IMR-90 (cell line): ENCODE results near the gene FARP1. TPM values are rescaled to one million over a fixed set of nuclear protein-coding genes. Genes with fewer than 3 reads are reported as not detected.

ENCODE experiments used
- ATAC-seq: fragments of 200-7000 bp; cut with Tn5 transposase; 2 replicates; pipeline ENCODE4 v1.9.1; 2020; ENCODE audit warnings: low read depth, mild to moderate bottlenecking, moderate library complexity
- BruUV-seq: library from RNA; stranded (reverse); fragments of 400-500 nt; replicated peaks from 2 replicates; lab custom pipeline; 2021; lab: Mats Ljungman, UMichigan
- CTCF ChIA-PET: fragments of 300-600 bp; formaldehyde crosslinking; extraction: SDS; loops from one replicate; lab custom pipeline; 2021; ENCODE audit warnings: antibody characterized with exemption; lab: Yijun Ruan, JAX
- POLR2A ChIA-PET: fragments of 300-600 bp; sonication (Branson Sonifier 250); formaldehyde crosslinking; loops from one replicate; lab custom pipeline; 2022; ENCODE audit warnings: antibody characterized with exemption; ENCODE audit not compliant: unreplicated experiment; lab: Charles Lee
- DNase-seq: peaks from one replicate; pipeline ENCODE4 v3.0.0; 2013
- H2AFZ ChIP-seq: replicated peaks from 2 replicates; pipeline ENCODE3; 2013; ENCODE audit warnings: low read length, mild to moderate bottlenecking; ENCODE audit not compliant: poor library complexity
- H2AK5ac ChIP-seq: 2 replicates; pipeline ENCODE4 v1.6.1; 2013; ENCODE audit warnings: low read depth, low read length, inconsistent platforms
- H2AK9ac ChIP-seq: replicated peaks from 2 replicates; pipeline ENCODE3; 2013; ENCODE audit warnings: mild to moderate bottlenecking, low read depth, low read length, moderate library complexity; ENCODE audit not compliant: poor library complexity
- H2BK120ac ChIP-seq: 2 replicates; pipeline ENCODE4 v1.6.1; 2013; ENCODE audit warnings: low read depth, low read length, inconsistent platforms
- H2BK15ac ChIP-seq: 3 replicates; pipeline ENCODE4 v1.6.1; 2013; ENCODE audit warnings: low read depth, low read length, inconsistent platforms
- H2BK20ac ChIP-seq: 2 replicates; pipeline ENCODE4 v1.6.1; 2013; ENCODE audit warnings: low read depth, mild to moderate bottlenecking, inconsistent platforms, low read length, moderate library complexity
- H2BK5ac ChIP-seq: 2 replicates; pipeline ENCODE4 v1.6.1; 2013; ENCODE audit warnings: mild to moderate bottlenecking, low read depth, low read length, inconsistent platforms; ENCODE audit not compliant: poor library complexity, severe bottlenecking
- H3K14ac ChIP-seq: replicated peaks from 2 replicates; pipeline ENCODE4 v1.6.1; 2013; ENCODE audit warnings: low read depth, low read length, inconsistent platforms
- H3K18ac ChIP-seq: 2 replicates; pipeline ENCODE4 v1.6.1; 2013; ENCODE audit warnings: low read depth, low read length, control low read depth
- H3K23ac ChIP-seq: 2 replicates; pipeline ENCODE4 v1.6.1; 2013; ENCODE audit warnings: low read depth, low read length, inconsistent platforms
- H3K27ac ChIP-seq: 2 replicates; pipeline ENCODE4 v1.5.1; 2013; ENCODE audit warnings: mild to moderate bottlenecking, control low read depth, low read length; ENCODE audit not compliant: insufficient read depth
- H3K27me3 ChIP-seq: 2 replicates; pipeline ENCODE4 v1.6.1; 2013; ENCODE audit warnings: low read length; ENCODE audit not compliant: control insufficient read depth, insufficient read depth
- H3K36me3 ChIP-seq: 2 replicates; pipeline ENCODE4 v1.6.1; 2013; ENCODE audit warnings: low read length, mixed read lengths; ENCODE audit not compliant: control insufficient read depth, insufficient read depth
- H3K4ac ChIP-seq: 2 replicates; pipeline ENCODE4 v1.6.1; 2013; ENCODE audit warnings: low read depth, low read length, inconsistent platforms
- H3K4me1 ChIP-seq: 2 replicates; pipeline ENCODE4 v1.6.1; 2013; ENCODE audit warnings: low read length, mixed read lengths; ENCODE audit not compliant: control insufficient read depth, insufficient read depth
- H3K4me2 ChIP-seq: 2 replicates; pipeline ENCODE4 v1.6.1; 2013; ENCODE audit warnings: low read depth, mild to moderate bottlenecking, control low read depth, low read length, moderate library complexity
- H3K4me3 ChIP-seq: 2 replicates; pipeline ENCODE4 v1.5.1; 2013; ENCODE audit warnings: low read depth, mild to moderate bottlenecking, control low read depth, low read length, moderate library complexity; ENCODE audit not compliant: insufficient read depth
- H3K56ac ChIP-seq: 2 replicates; pipeline ENCODE4 v1.6.1; 2013; ENCODE audit warnings: low read length, inconsistent platforms; ENCODE audit not compliant: insufficient read depth; ENCODE audit errors: extremely low read depth
- H3K79me1 ChIP-seq, 2 experiments: 2 replicates each; pipeline ENCODE4 v1.6.1; 2013; ENCODE audit warnings: low read length in 2 of 2, inconsistent platforms in 1 of 2, low read depth in 1 of 2
- H3K9ac ChIP-seq: 2 replicates; pipeline ENCODE4 v1.6.1; 2013; ENCODE audit warnings: low read depth, low read length, control low read depth
- H3K9me1 ChIP-seq: 2 replicates; pipeline ENCODE4 v1.6.1; 2013; ENCODE audit warnings: low read length, inconsistent platforms; ENCODE audit not compliant: insufficient read depth
- H3K9me3 ChIP-seq: 2 replicates; pipeline ENCODE4 v1.6.1; 2013; ENCODE audit warnings: low read length; ENCODE audit not compliant: control insufficient read depth, insufficient read depth
- H4K20me1 ChIP-seq: 2 replicates; pipeline ENCODE4 v1.6.1; 2013; ENCODE audit warnings: low read length, inconsistent platforms; ENCODE audit not compliant: insufficient read depth
- H4K5ac ChIP-seq: 2 replicates; pipeline ENCODE4 v1.6.1; 2013; ENCODE audit warnings: mild to moderate bottlenecking, low read depth, low read length, control low read depth
- H4K8ac ChIP-seq, 2 experiments: 2 replicates each; pipeline ENCODE4 v1.6.1; 2013; ENCODE audit warnings: low read depth in 2 of 2, low read length in 2 of 2, control low read depth in 1 of 2, inconsistent platforms in 1 of 2
- H4K91ac ChIP-seq: 2 replicates; pipeline ENCODE4 v1.6.1; 2013; ENCODE audit warnings: low read depth, low read length, inconsistent platforms; ENCODE audit not compliant: insufficient read depth
- CHD1 ChIP-seq: IDR thresholded peaks from 2 replicates; pipeline ENCODE4 v1.6.1; 2012; ENCODE audit warnings: low read depth, low read length, improper control_type of control experiment
- FOS ChIP-seq: fragments of 150-350 bp; IDR thresholded peaks from 2 replicates; pipeline ENCODE4 v1.6.1; 2016; ENCODE audit warnings: low read depth, low read length
- MAFK ChIP-seq: IDR thresholded peaks from 2 replicates; pipeline ENCODE4 v1.6.1; 2012; ENCODE audit warnings: low read depth, low read length, improper control_type of control experiment
- NFE2L2 ChIP-seq: fragments of 150-350 bp; IDR thresholded peaks from 2 replicates; pipeline ENCODE4 v1.6.1; 2016; ENCODE audit warnings: low read depth, mild to moderate bottlenecking, low read length
- POLR2A ChIP-seq: IDR thresholded peaks from 2 replicates; pipeline ENCODE4 v1.6.1; 2012; ENCODE audit warnings: mild to moderate bottlenecking, low read depth, low read length
- RAD21 ChIP-seq: IDR thresholded peaks from 2 replicates; pipeline ENCODE4 v1.6.1; 2012; ENCODE audit warnings: low read length, improper control_type of control experiment
- RCOR1 ChIP-seq: IDR thresholded peaks from 2 replicates; pipeline ENCODE4 v1.6.1; 2012; ENCODE audit warnings: mild to moderate bottlenecking, low read length, improper control_type of control experiment; ENCODE audit not compliant: insufficient replicate concordance
- RFX5 ChIP-seq: IDR thresholded peaks from 2 replicates; pipeline ENCODE4 v1.8.0; 2012; ENCODE audit warnings: low read depth, mild to moderate bottlenecking, low read length, moderate library complexity
- SMC3 ChIP-seq: fragments of 150-350 bp; IDR thresholded peaks from 2 replicates; pipeline ENCODE4 v1.6.1; 2016; ENCODE audit warnings: low read depth, mild to moderate bottlenecking, antibody characterized with exemption, low read length, moderate library complexity
- WGBS, 2 experiments: methylation state at CpG; one replicate each; pipeline versions ENCODE4 v1.1.5 to v1.1.7; 2013; ENCODE audit warnings: missing lambda C conversion rate in 2 of 2; ENCODE audit not compliant: insufficient read length in 1 of 2; ENCODE audit errors: extremely low coverage in 2 of 2; 5-methylcytosine and 5-hydroxymethylcytosine counted together
- dilution Hi-C: fragments of 300-500 bp; cut with HindIII; formaldehyde crosslinking; loops from one replicate; pipeline ENCODE4 v1.14.3; 2018; ENCODE audit warnings: low sequenced_read_pairs; ENCODE audit not compliant: unreplicated experiment
- in situ Hi-C: fragments of 300-500 bp; cut with MboI; formaldehyde crosslinking; loops from 3 replicates; pipeline ENCODE4 v1.14.3; 2019; ENCODE audit warnings: low sequenced_read_pairs, inconsistent platforms, mixed read lengths
- intact Hi-C: fragments of 100-400 bp; cut with micrococcal nuclease; formaldehyde crosslinking; loops from 2 replicates; pipeline ENCODE4 v1.10.0; 2022
- polyA plus RNA-seq, 3 experiments: library from polyadenylated mRNA; depleted of rRNA; stranded (reverse); fragments of >200 nt; gene quantifications; 2 replicates each; pipeline ENCODE4 v1.2.3, GENCODE V29; 2012; ENCODE audit warnings: low replicate concordance in 1 of 3
- total RNA-seq: library from RNA; depleted of rRNA; stranded (reverse); fragments of >200 nt; gene quantifications from 2 replicates; pipeline ENCODE4 v1.2.3, GENCODE V29; 2012
- TF ChIP-seq, protein P1 (sequence below): conservative IDR thresholded peaks from 2 replicates; pipeline ENCODE4 v1.5.1; 2012; ENCODE audit warnings: mild to moderate bottlenecking, low read depth, low read length, improper control_type of control experiment
- TF ChIP-seq, protein P2 (sequence below): fragments of 150-350 bp; IDR thresholded peaks from 2 replicates; pipeline ENCODE4 v1.6.1; 2016; ENCODE audit warnings: low read depth, mild to moderate bottlenecking, low read length, moderate library complexity, borderline replicate concordance
- TF ChIP-seq, protein P3 (sequence below): fragments of 150-350 bp; IDR thresholded peaks from 2 replicates; pipeline ENCODE4 v1.6.1; 2017; ENCODE audit warnings: mild to moderate bottlenecking, antibody characterized with exemption, low read length, low read depth

Gene FARP1
- total and polyA plus RNA-seq, 2 of the 4 experiments (the other 2 are of a cell fraction), result 39.6 to 57.0 TPM

DNA sequence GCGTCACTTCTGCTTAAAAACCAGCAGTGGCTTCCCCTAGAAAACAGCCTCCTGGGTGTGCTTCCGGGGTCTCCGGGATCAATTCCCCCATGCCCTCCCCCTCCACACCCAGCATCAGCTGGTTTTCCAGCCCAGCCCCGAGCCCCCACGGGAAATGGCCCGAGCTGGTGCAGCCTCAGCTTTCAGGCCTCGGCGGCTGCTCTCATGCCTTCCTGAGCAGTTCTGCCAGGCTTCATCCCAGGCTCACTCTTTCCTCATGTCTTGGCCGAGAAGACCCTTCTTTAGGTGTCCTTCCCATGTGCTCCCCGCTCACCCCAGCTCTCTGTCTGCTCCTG, 137.2 kb downstream of the FARP1 start:
- DNase-seq, result no peak
- Histone ChIP-seq H2AK9ac (no peak overlapping the region), H4K91ac (no peak overlapping the region), H3K4me2 (no peak overlapping the region), H4K20me1 (peaks cover 22% of the 10 kb centered on the region; the same call in 1 of the 2 replicates), H2AK5ac (0 out of 2 replicates have a peak overlapping the region, but pooled peaks have one; percentile 29), H3K9me1 (peaks cover 27% of the 10 kb centered on the region), H3K4ac (no peak overlapping the region), H3K9me3 (no peaks in the 10 kb centered on the region), H3K56ac (no peak overlapping the region), H2BK20ac (peak overlapping the region; percentile 26; the same call in 1 of the 2 replicates), H3K18ac (0 out of 2 replicates have a peak overlapping the region, but pooled peaks have one; percentile 45), H3K27ac (no peak overlapping the region; the same call in 1 of the 2 replicates), H4K5ac (no peak overlapping the region; the same call in 1 of the 2 replicates), H3K79me1 (peaks cover 38 to 75% of the 10 kb centered on the region in 2 experiments), H2AFZ (no peak overlapping the region), H3K36me3 (no peaks in the 10 kb centered on the region), H2BK15ac (peak overlapping the region; percentile 35; the same call in 1 of the 3 replicates), H4K8ac (0 out of 4 replicates have a peak overlapping the region, but pooled peaks of 1 of the 2 experiments have one; percentile 8), H3K14ac (no peak overlapping the region), H3K4me1 (peaks cover 15% of the 10 kb centered on the region), H3K4me3 (no peak overlapping the region), H3K23ac (no peak overlapping the region), H3K27me3 (no peaks in the 10 kb centered on the region), H3K9ac (no peak overlapping the region), H2BK5ac (no peak overlapping the region), H2BK120ac (no peak overlapping the region)
- POLR2A ChIA-PET, result no interaction called here
- in situ Hi-C loops (no loop called here), intact Hi-C loops (no loop called here), dilution Hi-C loops (no loop called here)
- no peak for ATAC-seq
- 51% methylated on average over 6 of the region's 10 CpGs; no CpG with 5 or more reads in 1 of the 2 experiments for WGBS, 2 experiments
- CTCF ChIA-PET, result no interaction called here
- TF ChIP-seq RCOR1 (no peak), SMC3 (no peak), CHD1 (no peak), NFE2L2 (no peak), MAFK (no peak), RFX5 (no peak), RAD21 (no peak), POLR2A (no peak), FOS (no peak)
- TF ChIP-seq, protein P1, sequence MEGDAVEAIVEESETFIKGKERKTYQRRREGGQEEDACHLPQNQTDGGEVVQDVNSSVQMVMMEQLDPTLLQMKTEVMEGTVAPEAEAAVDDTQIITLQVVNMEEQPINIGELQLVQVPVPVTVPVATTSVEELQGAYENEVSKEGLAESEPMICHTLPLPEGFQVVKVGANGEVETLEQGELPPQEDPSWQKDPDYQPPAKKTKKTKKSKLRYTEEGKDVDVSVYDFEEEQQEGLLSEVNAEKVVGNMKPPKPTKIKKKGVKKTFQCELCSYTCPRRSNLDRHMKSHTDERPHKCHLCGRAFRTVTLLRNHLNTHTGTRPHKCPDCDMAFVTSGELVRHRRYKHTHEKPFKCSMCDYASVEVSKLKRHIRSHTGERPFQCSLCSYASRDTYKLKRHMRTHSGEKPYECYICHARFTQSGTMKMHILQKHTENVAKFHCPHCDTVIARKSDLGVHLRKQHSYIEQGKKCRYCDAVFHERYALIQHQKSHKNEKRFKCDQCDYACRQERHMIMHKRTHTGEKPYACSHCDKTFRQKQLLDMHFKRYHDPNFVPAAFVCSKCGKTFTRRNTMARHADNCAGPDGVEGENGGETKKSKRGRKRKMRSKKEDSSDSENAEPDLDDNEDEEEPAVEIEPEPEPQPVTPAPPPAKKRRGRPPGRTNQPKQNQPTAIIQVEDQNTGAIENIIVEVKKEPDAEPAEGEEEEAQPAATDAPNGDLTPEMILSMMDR, result no peak
- TF ChIP-seq, protein P2, sequence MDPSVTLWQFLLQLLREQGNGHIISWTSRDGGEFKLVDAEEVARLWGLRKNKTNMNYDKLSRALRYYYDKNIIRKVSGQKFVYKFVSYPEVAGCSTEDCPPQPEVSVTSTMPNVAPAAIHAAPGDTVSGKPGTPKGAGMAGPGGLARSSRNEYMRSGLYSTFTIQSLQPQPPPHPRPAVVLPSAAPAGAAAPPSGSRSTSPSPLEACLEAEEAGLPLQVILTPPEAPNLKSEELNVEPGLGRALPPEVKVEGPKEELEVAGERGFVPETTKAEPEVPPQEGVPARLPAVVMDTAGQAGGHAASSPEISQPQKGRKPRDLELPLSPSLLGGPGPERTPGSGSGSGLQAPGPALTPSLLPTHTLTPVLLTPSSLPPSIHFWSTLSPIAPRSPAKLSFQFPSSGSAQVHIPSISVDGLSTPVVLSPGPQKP, result no peak
- TF ChIP-seq, protein P3, sequence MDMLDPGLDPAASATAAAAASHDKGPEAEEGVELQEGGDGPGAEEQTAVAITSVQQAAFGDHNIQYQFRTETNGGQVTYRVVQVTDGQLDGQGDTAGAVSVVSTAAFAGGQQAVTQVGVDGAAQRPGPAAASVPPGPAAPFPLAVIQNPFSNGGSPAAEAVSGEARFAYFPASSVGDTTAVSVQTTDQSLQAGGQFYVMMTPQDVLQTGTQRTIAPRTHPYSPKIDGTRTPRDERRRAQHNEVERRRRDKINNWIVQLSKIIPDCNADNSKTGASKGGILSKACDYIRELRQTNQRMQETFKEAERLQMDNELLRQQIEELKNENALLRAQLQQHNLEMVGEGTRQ, result no peak
- no TSS peak for BruUV-seq
